NCI-H1417 (cell line): ENCODE data around the gene CDC20.

ENCODE experiments used
- DNase-seq, 3 experiments: peaks; one replicate each; lab custom pipeline; 2025; lab: John Stamatoyannopoulos, UW

The CDC20 gene

GRCh38 chr1:43358746-43359693, at the start of gene CDC20:
CDC20 (plus strand) TSS chr1:43358981; CDS start chr1:43359216, 235 bp downstream.
- peak; percentile 97 to 98 (median 98) for DNase-seq

- DNase-seq = no peak
Measured at GRCh38 chr1:43309405-43310025, 49.3 kb upstream of the CDC20 start.

GRCh38 chr1:43311521-43311920, 47.3 kb upstream of the CDC20 start:
- DNase-seq = no peak

GRCh38 chr1:43312212-43312623, 46.6 kb upstream of the CDC20 start:
- no peak for DNase-seq

GRCh38 chr1:43312663-43313515, 45.9 kb upstream of the CDC20 start:
- DNase-seq = no peak

- DNase-seq = no peak
Measured at GRCh38 chr1:43313771-43314170, 45.0 kb upstream of the CDC20 start.

- no peak for DNase-seq
Measured at GRCh38 chr1:43314233-43314632, 44.5 kb upstream of the CDC20 start.

GRCh38 chr1:43315481-43315880, 43.3 kb upstream of the CDC20 start:
- DNase-seq = no peak

- no peak for DNase-seq
Measured at GRCh38 chr1:43315963-43316737, 42.6 kb upstream of the CDC20 start.

- no peak for DNase-seq
Measured at GRCh38 chr1:43316738-43317520, 41.9 kb upstream of the CDC20 start.

GRCh38 chr1:43317817-43318471, 40.8 kb upstream of the CDC20 start:
- no peak for DNase-seq

- no peak for DNase-seq
Measured at GRCh38 chr1:43318831-43319230, 40.0 kb upstream of the CDC20 start.

GRCh38 chr1:43319288-43319687, 39.5 kb upstream of the CDC20 start:
- DNase-seq = no peak

GRCh38 chr1:43319766-43320165, 39.0 kb upstream of the CDC20 start:
- no peak for DNase-seq

- no peak for DNase-seq
Measured at GRCh38 chr1:43321331-43321891, 37.4 kb upstream of the CDC20 start.

GRCh38 chr1:43322506-43322905, 36.3 kb upstream of the CDC20 start:
- DNase-seq = no peak

- no peak for DNase-seq
Measured at GRCh38 chr1:43324810-43325209, 34.0 kb upstream of the CDC20 start.

GRCh38 chr1:43325381-43325780, 33.4 kb upstream of the CDC20 start:
- no peak for DNase-seq

GRCh38 chr1:43327549-43328292, 31.1 kb upstream of the CDC20 start:
- DNase-seq = no peak
